Measurements from ENCODE around the gene CERCAM.
"Not testable (repeated sequence)": the region's sequence is repeated elsewhere in the genome, so short reads cannot be mapped to it uniquely, and the experiment has no call there.

CERCAM gene

DNA sequence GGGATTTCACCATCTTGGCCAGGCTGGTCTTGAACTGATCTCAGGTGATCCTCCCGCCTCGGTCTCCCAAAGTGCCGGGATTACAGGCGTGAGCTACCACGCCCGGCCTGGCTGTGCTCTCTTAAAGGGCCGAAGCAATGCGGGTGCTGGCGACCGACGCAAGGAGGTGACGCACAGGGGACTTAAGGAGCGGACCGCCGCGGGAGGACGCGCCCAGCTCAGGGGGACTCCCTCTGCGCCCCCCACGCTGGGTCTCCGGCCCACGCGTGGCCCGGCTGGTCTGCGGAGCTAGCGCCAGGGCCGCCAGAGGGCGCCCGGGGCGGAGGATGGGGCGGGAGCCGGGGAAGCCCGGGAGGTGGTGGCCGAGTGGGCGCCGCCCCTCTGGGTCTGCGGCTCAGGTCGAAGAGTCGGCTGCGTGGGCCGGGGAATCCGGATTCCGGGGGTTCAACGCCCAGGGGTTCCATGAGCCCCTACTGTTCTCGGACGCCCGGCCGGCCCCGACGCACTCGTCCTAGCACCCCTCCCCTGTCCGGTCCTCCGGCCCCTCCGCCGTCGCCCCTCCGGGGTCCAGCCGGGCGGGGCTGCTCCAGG, 502 bp upstream of the CERCAM start:
- DNase-seq, result peak in 1 of 2 experiments; percentile 68

DNA sequence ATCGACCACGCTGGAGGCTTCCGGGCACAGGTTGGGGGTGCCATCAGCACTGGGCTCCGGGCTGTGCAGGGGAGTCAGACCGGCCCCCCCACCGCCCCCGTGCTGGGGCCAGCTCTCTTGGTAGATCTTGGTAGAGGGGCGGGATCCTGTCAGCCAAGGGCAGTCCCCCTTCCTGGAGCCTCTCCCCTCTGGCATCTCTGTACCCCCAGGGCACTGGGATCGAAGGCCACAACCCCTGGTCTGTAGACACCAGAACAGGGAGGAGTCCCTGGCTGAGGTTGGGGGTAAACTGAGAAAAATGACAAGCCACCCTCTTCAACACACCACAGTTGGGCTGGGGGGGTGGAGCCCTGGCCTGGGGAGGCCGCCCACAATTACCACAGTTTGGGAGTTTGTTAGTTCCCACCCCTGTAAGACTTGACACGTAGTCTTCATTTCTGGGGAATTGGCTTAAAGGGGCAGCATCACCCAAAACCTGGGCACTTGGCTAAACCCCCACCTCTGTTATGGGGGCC, 882 bp downstream of the CERCAM start:
- DNase-seq, result no peak

DNA sequence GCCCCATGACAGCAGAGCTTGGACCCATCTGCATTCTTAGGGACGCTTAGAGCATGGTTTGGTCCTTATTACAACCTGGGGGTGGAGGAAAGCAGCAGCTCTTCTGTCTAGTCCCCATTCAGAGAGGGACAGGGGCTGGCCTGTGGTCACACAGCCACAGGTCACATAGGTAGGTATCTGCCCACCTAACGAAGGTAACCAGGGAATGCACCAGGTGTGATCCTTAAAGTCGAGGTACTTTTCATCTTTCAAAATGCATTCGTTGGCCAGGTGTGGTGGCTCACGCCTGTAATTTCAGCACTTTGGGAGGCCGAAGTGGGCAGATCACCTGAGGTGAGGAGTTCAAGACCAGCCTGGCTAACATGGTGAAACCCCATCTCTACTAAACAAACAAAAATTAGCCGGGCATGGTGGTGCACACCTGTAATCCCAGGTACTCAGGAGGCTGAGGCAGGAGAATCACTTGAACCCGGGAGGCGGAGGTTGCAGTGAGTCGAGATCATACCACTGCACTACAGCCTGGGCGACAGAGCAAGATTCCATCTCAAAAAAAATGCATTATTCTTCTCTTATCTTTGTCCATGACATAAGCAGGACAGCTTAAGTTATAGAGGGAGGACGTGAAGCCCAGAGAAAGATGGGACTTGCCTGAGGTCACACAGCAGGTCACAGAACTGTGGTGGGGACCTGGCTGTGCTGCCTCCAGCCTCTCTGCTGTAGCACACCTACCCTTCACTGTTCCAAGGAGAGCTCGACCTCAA, 1.5 kb downstream of the CERCAM start:
- DNase-seq, result not testable (repeated sequence)

DNA sequence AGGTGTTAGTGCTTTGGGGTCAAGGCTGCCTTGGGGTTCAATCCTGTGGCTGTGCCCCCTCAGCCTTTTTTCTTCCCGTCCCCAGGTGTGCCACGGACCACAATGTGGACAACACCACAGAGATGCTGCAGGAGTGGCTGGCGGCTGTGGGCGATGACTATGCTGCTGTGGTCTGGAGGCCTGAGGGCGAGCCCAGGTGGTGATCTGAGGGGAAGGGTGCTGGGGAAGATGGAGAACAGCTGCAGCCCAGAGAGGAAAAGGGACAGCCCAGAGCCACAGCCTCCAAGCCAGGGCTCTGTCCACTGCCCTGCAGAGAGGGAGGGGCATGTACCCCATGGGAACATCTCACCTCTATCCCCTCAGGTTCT, 2.1 kb downstream of the CERCAM start:
- DNase-seq, result no peak

DNA sequence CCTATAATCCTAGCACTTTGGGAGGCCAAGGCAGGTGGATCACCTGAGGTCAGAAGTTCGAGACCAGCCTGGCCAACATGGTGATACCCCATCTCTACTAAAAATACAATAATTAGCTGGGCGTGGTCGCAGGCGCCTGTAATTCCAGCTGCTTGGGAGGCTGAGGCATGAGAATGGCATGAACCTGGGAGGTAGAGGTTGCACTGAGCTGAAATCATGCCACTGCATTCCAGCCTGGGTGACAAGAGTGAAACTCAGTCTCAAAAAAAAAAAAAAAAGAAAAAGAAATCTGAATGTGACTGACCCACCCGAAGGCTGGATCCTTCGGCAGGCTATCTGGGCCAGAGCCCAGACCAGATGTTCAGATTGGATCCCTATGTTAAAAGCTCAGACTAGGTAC, 2.7 kb downstream of the CERCAM start:
- not testable (repeated sequence) for DNase-seq

DNA sequence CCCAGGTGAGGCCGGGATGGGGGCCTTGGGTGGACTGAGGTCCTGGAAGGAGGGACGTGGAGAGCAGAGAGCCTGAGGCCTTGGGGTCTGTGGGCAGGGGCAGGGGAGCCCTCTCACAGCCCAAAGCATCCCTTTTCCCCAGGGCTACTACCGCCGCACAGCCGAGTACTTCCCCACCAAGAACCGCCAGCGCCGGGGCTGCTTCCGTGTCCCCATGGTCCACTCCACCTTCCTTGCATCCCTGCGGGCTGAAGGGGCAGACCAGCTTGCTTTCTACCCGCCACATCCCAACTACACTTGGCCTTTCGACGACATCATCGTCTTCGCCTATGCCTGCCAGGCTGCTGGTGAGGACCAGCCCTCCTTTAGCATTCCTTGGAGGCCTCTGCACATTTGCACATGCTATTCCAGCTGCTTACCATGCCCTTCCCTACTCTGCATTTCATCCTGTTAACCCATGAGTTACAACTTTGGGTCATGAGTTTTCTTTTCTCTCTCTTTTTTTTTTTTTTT, 3.7 kb downstream of the CERCAM start:
- no peak for DNase-seq

DNA sequence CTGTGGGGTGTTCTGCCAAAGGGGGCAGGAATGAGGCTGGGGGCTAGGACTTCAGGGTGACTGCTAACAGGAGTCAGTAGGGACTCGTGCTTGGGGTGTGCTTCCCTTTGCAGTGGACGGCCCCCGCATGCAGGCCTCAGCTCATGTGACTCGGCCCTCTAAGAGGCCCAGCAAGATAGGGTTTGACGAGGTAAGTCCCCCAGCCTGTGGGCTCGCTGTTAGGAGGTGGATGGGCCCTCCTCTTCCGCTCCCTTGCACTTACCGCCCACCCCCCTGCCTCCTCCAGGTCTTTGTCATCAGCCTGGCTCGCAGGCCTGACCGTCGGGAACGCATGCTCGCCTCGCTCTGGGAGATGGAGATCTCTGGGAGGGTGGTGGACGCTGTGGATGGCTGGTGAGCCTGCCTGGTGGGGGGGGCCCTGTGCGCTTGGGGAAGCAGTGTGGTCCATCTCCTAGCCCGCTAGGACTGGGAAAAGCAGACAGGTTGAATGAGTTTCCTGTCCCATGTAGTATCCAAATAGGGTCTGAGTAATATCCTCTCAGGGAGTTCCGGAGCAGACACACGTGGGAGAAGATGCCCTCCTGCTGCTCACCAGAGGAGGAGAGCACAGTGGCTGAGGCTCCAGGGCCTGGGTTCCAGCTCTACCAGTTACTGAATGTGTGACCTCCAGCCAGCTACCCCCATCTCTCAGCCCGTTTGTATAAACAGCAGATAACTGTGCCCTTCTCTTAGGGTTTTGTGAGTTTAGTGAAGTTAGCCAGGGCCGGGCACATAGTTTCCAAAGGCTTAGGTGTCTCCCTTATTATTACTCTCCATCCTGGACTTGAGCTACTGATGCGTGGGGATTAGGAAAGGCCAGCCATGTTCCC, 8.2 kb downstream of the CERCAM start:
- DNase-seq, result no peak

DNA sequence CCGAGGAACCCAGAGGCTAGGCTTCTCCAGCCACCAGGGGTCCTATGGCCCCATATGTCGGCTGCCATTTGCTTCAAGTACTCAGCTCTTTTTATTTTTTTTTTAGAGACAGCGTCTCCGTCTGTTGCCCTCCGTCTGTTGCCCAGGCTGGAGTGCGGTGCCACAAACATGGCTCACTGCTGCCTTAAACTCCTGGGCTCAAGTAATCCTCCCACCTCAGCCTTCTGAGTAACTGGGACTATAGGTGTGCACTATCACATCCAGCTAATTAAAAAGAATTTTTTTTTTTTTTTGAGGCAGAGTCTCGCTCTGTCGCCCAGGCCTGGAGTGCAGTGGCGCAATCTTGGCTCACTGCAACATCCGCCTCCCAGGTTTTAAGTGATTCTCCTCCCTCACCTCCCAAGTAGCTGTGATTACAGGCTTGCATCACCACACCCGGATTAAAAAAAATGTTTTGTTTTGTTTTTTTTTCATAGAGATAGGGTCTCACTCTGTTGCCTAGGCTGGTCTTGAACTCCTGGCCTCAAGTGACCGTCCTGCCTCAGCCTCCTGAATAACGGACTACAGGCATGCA, 8.9 kb downstream of the CERCAM start:
- no peak for DNase-seq

DNA sequence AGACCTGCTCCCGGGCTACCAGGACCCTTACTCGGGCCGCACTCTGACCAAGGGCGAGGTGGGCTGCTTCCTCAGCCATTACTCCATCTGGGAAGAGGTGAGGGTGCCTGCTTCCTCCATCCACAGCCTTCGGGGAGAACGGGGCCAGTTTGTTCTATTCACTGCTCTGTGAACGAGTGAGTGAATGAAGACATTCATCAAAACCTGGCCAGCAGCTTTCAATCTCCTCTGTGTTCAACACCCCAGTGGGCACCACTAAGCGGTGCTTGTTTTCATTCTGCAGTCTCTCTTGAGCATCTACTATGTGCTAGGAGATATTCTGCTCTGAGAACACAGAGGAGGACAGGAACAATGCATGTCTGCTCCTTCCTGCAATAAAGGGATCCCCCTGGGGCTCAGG, 10.6 kb downstream of the CERCAM start:
- DNase-seq, result no peak

DNA sequence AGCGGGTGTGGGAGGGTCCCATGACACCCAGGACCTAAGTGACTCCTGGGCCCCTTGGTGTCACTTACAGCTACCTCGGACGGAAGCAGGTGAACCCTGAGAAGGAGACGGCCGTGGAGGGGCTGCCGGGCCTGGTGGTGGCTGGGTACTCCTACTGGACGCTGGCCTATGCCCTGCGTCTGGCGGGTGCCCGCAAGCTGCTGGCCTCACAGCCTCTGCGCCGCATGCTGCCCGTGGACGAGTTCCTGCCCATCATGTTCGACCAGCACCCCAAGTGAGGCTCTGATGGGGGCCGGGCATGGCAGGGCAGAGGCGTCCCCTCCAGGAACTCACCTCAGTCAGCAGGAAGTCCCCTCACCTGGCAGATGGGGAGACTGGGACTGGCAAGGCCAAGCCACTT, 13.7 kb downstream of the CERCAM start:
- no peak for DNase-seq

DNA sequence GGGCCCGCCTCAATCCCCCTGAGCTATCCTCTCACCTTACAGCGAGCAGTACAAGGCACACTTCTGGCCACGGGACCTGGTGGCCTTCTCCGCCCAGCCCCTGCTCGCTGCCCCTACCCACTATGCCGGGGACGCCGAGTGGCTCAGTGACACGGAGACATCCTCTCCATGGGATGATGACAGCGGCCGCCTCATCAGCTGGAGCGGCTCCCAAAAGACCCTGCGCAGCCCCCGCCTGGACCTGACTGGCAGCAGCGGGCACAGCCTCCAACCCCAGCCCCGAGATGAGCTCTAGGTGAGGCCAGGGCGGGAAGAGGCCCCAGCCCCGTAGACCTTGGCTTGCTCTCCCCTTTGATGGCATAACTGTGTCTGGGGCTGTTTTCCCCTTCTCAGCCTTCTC, 15.0 kb downstream of the CERCAM start:
- DNase-seq, result no peak

DNA sequence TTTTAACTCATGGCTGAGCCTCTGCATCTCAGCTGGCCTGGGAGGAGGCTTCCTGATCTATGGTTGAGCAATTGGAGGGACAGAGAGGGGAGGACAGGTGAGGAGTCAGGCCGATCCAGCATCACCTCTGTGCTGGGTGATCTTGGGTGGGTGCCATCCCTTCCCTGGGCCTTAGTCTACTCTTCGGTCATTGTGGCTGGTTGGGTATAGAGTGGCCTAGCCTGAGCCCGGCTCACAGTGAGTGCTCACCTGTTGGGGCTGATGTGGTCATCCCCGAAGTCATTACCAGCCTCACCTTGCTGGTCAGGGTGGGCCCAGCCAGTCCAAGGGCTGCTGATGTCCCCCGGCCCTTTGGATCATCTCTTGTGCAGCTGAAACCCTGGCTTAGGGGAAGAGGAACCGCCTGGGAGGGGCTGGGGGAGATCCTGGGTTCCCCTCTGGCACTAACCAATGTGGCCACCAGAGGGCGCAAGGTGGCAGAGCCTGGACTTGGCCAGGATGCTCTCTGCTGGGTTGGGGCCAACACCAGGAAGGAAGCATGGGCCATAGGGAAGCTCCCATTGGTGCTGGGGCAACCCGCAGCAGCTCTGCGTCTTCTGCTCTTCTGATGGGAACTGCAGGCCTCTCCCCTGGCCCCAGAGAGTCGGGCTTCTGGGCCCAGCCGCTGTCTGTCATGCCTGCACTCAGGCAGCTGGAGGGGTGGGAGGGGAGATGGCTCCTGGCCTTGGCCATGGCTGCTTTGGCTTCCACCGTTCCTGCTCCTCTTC, 17.9 kb downstream of the CERCAM start:
- peak; percentile 74 to 88 for DNase-seq

DNA sequence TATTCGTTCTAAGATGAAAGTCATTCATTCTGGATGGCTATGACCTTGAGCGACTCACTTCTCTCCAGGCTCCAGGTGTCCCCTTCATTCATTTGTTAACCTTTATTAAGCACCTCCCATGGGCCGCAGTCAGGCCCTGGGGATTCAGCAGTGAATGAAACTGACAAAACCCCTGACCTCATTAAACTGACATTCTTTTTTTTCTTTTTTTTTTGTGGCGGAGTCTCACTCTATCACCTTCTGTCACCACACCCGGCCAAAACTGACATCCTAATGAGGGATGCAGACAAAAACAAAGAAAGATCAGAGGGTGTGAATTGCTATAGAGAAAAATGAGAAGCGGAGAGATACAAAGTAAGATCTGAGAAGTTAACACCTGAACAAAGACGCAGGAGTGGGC, 18.6 kb downstream of the CERCAM start:
- no peak for DNase-seq

DNA sequence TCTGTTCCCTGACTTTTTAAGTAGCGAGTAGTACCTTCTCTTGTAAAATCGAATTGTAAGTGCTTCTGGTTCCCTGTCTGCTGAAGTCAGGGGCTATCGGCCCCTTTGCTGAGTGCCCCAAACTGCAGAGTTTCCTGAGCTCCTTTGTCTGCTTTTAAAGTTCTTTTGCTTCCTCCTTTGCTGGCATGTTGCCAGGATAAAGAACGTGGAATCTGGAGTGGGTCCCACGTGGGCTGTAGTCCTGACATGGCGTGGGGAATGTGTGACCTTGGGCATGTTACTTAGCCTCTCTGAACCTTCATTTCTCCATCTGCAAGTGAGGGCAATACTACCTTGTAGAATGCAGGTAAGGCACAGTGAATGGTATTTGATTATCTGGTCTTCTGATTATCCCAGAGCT, 21.5 kb downstream of the CERCAM start:
- no peak for DNase-seq

DNA sequence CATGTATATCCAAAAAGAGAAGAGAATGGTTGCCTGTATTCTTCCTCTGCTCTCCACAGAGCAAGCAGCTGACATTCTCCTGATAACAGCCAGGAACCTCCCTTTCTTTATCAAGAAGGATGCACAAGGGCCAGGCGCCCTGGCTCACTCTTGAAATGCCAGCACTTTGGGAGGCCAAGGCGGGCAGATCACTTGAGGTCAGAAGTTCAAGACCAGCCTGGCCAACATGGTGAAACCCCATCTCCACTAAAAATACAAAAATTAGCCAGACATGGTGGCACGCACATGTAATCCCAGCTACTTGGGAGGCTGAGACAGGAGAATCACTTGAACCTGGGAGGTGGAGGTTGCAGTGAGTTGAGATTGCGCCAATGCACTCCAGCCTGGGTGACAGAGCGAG, 25.8 kb downstream of the CERCAM start:
- DNase-seq, result not testable (repeated sequence)

DNA sequence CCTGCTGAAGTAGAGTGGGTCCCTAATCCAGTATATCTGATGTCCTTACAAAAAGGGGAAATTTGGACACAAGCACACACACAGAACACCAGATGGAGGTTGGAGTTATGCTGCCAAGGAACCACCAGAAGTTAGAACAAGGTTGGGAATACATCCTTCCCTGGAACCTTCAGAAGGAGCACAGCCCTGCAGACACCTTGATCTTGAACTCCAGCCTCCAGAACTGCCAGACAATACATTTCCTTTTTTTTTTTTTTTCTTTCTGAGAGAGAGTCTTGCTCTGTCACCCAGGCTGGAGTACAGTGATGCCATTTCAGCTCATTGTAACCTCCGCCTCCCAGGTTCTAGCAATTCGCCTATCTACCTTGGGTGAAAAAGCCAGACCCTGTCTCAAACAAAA, 28.1 kb downstream of the CERCAM start:
- DNase-seq, result no peak

DNA sequence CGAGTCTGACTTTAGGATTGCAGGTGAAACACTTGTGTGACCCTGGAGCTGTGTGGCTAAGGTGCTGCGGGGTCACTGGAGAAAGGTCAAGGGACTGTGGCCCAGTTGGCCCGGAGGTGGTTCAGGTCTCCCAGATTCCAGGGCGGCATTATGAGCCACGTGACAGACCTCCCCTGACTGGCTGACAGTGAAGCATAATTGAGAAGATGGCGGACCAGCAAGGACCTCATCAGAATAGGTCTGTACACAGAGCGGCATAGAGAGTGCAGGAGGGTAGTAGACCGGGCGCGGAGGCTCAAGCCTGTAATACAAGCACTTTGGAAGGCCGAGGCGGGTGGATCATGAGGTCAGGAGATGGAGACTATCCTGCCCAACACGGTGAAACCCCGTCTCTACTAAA, 34.3 kb downstream of the CERCAM start:
- peak; percentile 44 to 76 for DNase-seq

DNA sequence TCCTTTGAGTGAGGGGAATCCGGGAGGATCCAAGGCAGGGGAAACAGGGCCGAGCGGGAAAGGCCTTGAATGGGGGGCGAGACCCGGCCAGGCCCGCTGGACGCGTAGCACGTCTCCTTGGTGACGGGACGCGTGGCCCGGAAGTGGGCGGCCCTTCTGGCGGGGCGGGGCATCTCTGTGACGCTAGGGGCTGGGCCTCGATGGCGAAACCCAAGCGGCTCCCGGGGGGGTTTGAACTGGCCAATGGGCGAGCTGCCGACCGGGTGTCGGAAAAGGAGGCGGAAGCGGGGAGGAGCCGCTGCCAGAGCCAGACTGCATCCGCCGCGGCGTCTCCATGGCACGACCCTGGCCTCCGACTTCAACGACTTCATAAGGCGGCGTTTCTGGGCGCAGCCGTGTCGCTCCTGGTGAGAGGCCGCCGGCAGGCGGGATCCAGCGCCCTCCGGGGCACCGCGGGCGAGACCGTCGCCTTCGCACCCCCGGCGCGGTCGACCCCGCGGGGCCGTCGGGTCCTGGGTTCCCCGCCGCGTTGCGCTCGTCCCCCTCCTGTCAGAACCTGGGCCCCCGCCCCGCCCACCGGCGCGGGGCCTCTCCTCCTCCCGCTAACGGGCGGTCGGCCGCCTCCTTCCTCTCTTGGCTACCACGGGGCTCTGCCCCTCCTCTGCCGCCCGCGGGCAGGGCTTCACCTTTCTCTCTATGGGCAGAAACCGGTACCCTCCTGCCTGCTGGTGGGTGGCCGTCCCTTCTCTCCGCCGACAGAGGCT, 35.4 kb downstream of the CERCAM start, which contains the start of gene ODF2:
TSS of gene ODF2 (plus strand) at position 158 of the 764 bp plus-strand sequence. CDS start at position 244, 86 bp downstream.
- peak; percentile 96 to 97 for DNase-seq

DNA sequence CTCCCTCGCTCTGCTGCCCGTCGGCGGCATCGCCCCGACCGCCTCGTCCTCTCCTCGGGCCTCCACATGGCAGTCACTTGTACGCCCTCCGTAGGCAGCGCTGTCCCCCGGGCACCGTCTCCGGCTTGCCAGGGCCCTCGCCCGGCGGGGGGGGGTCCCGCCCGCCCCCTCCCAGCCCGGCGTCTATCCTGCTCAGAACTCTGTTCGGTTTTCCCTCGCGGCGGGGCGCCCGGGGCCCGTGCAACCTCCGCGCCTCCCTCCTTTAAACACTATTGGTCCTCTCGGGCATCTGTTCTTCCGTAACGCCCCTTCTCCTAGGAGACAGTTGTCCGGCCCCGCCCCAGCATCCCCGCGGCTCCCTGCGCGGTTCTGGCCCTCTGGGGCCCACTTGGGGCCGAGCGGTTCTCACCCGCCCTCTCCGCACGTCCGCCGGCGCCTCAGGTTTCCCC, 36.0 kb downstream of the CERCAM start:
- DNase-seq, result peak; percentile 58 to 76

DNA sequence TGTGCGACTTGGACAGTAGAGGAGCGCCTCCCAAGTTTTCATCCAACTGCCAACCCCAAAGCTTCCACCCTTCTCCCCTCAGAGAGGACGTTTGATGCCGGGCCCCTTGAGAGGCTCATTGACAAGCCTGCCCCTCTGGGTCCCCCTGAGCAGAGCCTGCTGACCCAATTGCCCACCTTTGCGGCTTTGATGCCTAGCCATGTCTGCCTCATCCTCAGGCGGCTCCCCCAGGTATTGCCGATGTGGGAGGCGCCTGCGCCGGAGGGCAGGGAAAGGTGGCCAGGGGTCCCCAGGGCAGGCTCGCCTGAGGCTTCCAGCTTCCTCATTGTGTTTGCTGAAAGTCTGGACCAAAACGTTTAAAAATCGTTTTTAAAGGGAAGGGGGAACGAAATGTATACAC, 36.5 kb downstream of the CERCAM start:
- DNase-seq, result no peak

DNA sequence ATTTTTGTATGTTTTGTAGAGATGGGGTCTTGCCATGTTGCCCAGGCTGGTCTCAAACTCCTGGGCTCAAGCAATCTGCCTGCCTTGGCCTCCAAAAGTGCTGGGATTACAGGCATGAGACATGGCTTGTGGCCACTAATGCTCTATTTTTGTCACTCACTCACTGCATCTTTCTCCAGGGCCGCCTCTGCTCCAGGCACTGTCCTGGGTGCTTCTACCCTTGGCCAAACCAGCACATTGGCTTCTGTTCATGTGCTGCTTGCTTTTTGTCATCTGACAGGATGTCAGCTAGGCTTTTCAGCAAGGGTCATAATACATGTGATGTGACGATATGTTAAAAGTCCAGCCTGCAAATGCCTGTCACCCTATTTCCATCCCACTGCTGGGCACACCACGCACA, 38.4 kb downstream of the CERCAM start:
- DNase-seq, result no peak

Measured in SHP77 (cell line).